Keratinocyte (primary cell): Measurements from ENCODE around the gene ALDH1L1. TPM values are rescaled to one million over a fixed set of nuclear protein-coding genes. Genes with fewer than 3 reads are reported as not detected.

Experiments
- DNase-seq: peaks from one replicate; pipeline ENCODE4 v3.0.0-alpha.2; 2011; ENCODE audit warnings: low read depth, missing footprints, low spot score
- FAIRE-seq: peaks from 2 replicates; lab custom pipeline; 2011; peaks lifted over from hg19 to GRCh38; lab: Jason Lieb, UNC
- H2AFZ ChIP-seq: 2 replicates; pipeline ENCODE4 v1.6.0; 2012; ENCODE audit warnings: low read length, control low read depth, inconsistent platforms; ENCODE audit not compliant: control insufficient read depth
- H3K27ac ChIP-seq: 2 replicates; pipeline ENCODE4 v1.5.1; 2011; ENCODE audit warnings: low read length; ENCODE audit not compliant: control insufficient read depth, insufficient read depth
- H3K27me3 ChIP-seq: 3 replicates; pipeline ENCODE4 v1.6.0; 2011; ENCODE audit warnings: low read length; ENCODE audit not compliant: control insufficient read depth, insufficient read depth; ENCODE audit errors: extremely low read depth
- H3K36me3 ChIP-seq, 2 experiments: 2 replicates in 1 of 2; 3 replicates in 1 of 2; pipeline ENCODE4 v1.5.1; 2011; ENCODE audit warnings: low read length in 2 of 2, mild to moderate bottlenecking in 1 of 2; ENCODE audit not compliant: control insufficient read depth in 2 of 2, insufficient read depth in 2 of 2; ENCODE audit errors: extremely low read depth in 1 of 2
- H3K4me1 ChIP-seq: 3 replicates; pipeline ENCODE4 v1.5.1; 2011; ENCODE audit warnings: low read length; ENCODE audit not compliant: control insufficient read depth, insufficient read depth; ENCODE audit errors: extremely low read depth
- H3K4me2 ChIP-seq: 3 replicates; pipeline ENCODE4 v1.6.0; 2011; ENCODE audit warnings: low read depth, low read length; ENCODE audit not compliant: control insufficient read depth, insufficient read depth; ENCODE audit errors: extremely low read depth
- H3K4me3 ChIP-seq, 3 experiments: fragments of 200-600 bp in 1 of 3; sonication (generic) in 1 of 3; 2 replicates in 2 of 3; 3 replicates in 1 of 3; pipeline ENCODE4 v1.5.1; 2011 to 2016; ENCODE audit warnings: low read length in 3 of 3, mild to moderate bottlenecking in 3 of 3, control low read depth in 2 of 3, inconsistent platforms in 1 of 3, low read depth in 1 of 3, mixed read lengths in 1 of 3, mixed run types in 1 of 3, moderate library complexity in 1 of 3; ENCODE audit not compliant: control insufficient read depth in 2 of 3, insufficient read depth in 2 of 3; ENCODE audit errors: extremely low read depth in 1 of 3
- H3K79me2 ChIP-seq: 2 replicates; pipeline ENCODE4 v1.6.0; 2012; ENCODE audit warnings: low read length; ENCODE audit not compliant: control insufficient read depth, insufficient read depth
- H3K9ac ChIP-seq: 3 replicates; pipeline ENCODE4 v1.6.0; 2011; ENCODE audit warnings: low read length; ENCODE audit not compliant: control insufficient read depth, insufficient read depth; ENCODE audit errors: extremely low read depth
- H3K9me1 ChIP-seq: 3 replicates; pipeline ENCODE4 v1.6.0; 2011; ENCODE audit warnings: low read length; ENCODE audit not compliant: control insufficient read depth, insufficient read depth; ENCODE audit errors: extremely low read depth
- H3K9me3 ChIP-seq: 2 replicates; pipeline ENCODE4 v1.5.1; 2012; ENCODE audit warnings: low read depth, low read length; ENCODE audit not compliant: control insufficient read depth
- H4K20me1 ChIP-seq: 3 replicates; pipeline ENCODE4 v1.6.0; 2011; ENCODE audit warnings: low read length; ENCODE audit not compliant: control insufficient read depth, insufficient read depth; ENCODE audit errors: extremely low read depth
- CTCF ChIP-seq, 3 experiments: IDR thresholded peaks in 1 of 3; conservative IDR thresholded peaks in 1 of 3; optimal IDR thresholded peaks in 1 of 3; 2 replicates in 2 of 3; 3 replicates in 1 of 3; pipeline versions ENCODE3 to v1.5.1; 2011; ENCODE audit warnings: low read length in 3 of 3, mild to moderate bottlenecking in 3 of 3, moderate library complexity in 2 of 3, control low read depth in 1 of 3, inconsistent platforms in 1 of 3; ENCODE audit not compliant: insufficient read depth in 2 of 3; ENCODE audit errors: extremely low read depth in 1 of 3
- EZH2 ChIP-seq: IDR thresholded peaks from one replicate; pipeline ENCODE4 v1.6.1; 2012; ENCODE audit warnings: inconsistent platforms, mild to moderate bottlenecking, low read length, moderate library complexity
- dilution Hi-C: fragments of 300-500 bp; cut with MboI; formaldehyde crosslinking; loops from one replicate; pipeline ENCODE4 v1.7.0; 2020; ENCODE audit warnings: low sequenced_read_pairs; ENCODE audit not compliant: extremely low pct_ligation_motif_present
- polyA plus RNA-seq, 5 experiments: library from polyadenylated mRNA; depleted of rRNA in 3 of 5; stranded (reverse) in 3 of 5; stranded (forward) in 1 of 5; unstranded in 1 of 5; fragments of >200 nt; gene quantifications; 1 replicate in 1 of 5; 2 replicates in 3 of 5; 3 replicates in 1 of 5; pipeline versions ENCODE4 v1.2.1 to v1.2.3, GENCODE V29; 2011 to 2012; ENCODE audit warnings: missing spikeins in 2 of 5, low read depth in 1 of 5, low replicate concordance in 1 of 5

The ALDH1L1 gene
- polyA plus RNA-seq, 1 donor (not counting 4 experiments of a cell fraction or from before 2014, with no cell fraction given): 0.35 TPM

- Histone ChIP-seq H3K27me3 (peaks cover 8% of the 10 kb centered on the region), H3K9ac (no peak overlapping the region), H4K20me1 (no peaks in the 10 kb centered on the region), H3K9me1 (no peaks in the 10 kb centered on the region), H3K36me3 (no peaks in the 10 kb centered on the region), H2AFZ (no peak overlapping the region), H3K9me3 (no peaks in the 10 kb centered on the region), H3K4me1 (no peaks in the 10 kb centered on the region), H3K4me2 (no peak overlapping the region), H3K27ac (no peak overlapping the region), H3K4me3 (no peak overlapping the region), H3K79me2 (no peaks in the 10 kb centered on the region)
- DNase-seq (no peak), FAIRE-seq (no peak)
- TF ChIP-seq EZH2 (no peak), CTCF (optimal IDR thresholded peaks at IDR 0.05 in 1 of 3, IDR thresholded peaks at IDR 0.05 in 1 of 3, conservative IDR thresholded peaks at IDR 0.05 in 1 of 3; ENCODE audit: extremely low read depth in 1 of 3, insufficient read depth in 2 of 3, low read length in 3 of 3) (no peak)
- dilution Hi-C loops: no loop called here
Observed at GRCh38 chr3:126127904-126128303, 52.5 kb downstream of the ALDH1L1 start.

GRCh38 chr3:126127452-126127851 lies 52.9 kb downstream of the ALDH1L1 start:
- no peaks in the 10 kb centered on the region for H3K9me1 ChIP-seq
- no peak overlapping the region for H3K27ac ChIP-seq
- no peaks in the 10 kb centered on the region for H3K4me1 ChIP-seq
- H3K4me3 ChIP-seq: no peak overlapping the region
- H3K4me2 ChIP-seq: no peak overlapping the region
- H3K36me3 ChIP-seq: no peaks in the 10 kb centered on the region
- FAIRE-seq: no peak
- H2AFZ ChIP-seq: no peak overlapping the region
- H3K27me3 ChIP-seq: peaks cover 8% of the 10 kb centered on the region
- dilution Hi-C loops: no loop called here
- H4K20me1 ChIP-seq: no peaks in the 10 kb centered on the region
- H3K9me3 ChIP-seq: no peaks in the 10 kb centered on the region
- no peaks in the 10 kb centered on the region for H3K79me2 ChIP-seq
- TF ChIP-seq CTCF (optimal IDR thresholded peaks at IDR 0.05 in 1 of 3, IDR thresholded peaks at IDR 0.05 in 1 of 3, conservative IDR thresholded peaks at IDR 0.05 in 1 of 3; ENCODE audit: extremely low read depth in 1 of 3, insufficient read depth in 2 of 3, low read length in 3 of 3) (no peak), EZH2 (no peak)
- H3K9ac ChIP-seq: no peak overlapping the region
- no peak for DNase-seq
